ENCODE measurements around the gene FITM2. TPM values are rescaled to one million over a fixed set of nuclear protein-coding genes. Genes with fewer than 3 reads are reported as not detected.

FITM2 gene
- total RNA-seq, 2 experiments from 2014 or later, result 2.7 to 2.9 TPM

GRCh38 chr20:44297721-44298120 lies 13.3 kb downstream of the FITM2 start:
- no peak for DNase-seq
- H3K27me3 Mint-ChIP-seq (ENCODE audit: low read depth), result no peaks in the 10 kb centered on the region
- no peak overlapping the region for H3K27ac Mint-ChIP-seq
- H3K4me3 Mint-ChIP-seq, result no peak overlapping the region
- ChIA-PET CTCF (interaction anchor here (1.0 kb wide), 1 partner anchor 13 kb away, joined by 5 read pairs; the partner anchor contains the start of gene FITM2), POLR2A (no interaction called here)
- H3K9me3 Mint-ChIP-seq (ENCODE audit: insufficient read depth), result no peaks in the 10 kb centered on the region
- no peaks in the 10 kb centered on the region for H3K36me3 Mint-ChIP-seq (ENCODE audit: low read depth)
- no peak for ATAC-seq
- no peaks in the 10 kb centered on the region for H3K4me1 Mint-ChIP-seq (ENCODE audit: low read depth)

GRCh38 chr20:44296011-44296410 lies 15.0 kb downstream of the FITM2 start:
- Mint-ChIP-seq H3K36me3 (ENCODE audit: low read depth) (no peaks in the 10 kb centered on the region), H3K9me3 (ENCODE audit: insufficient read depth) (no peaks in the 10 kb centered on the region), H3K4me1 (ENCODE audit: low read depth) (no peaks in the 10 kb centered on the region), H3K4me3 (no peak overlapping the region), H3K27ac (no peak overlapping the region), H3K27me3 (ENCODE audit: low read depth) (no peaks in the 10 kb centered on the region)
- CTCF ChIA-PET, result no interaction called here
- DNase-seq, result no peak
- POLR2A ChIA-PET, result no interaction called here
- ATAC-seq, result no peak

- Mint-ChIP-seq H3K27me3 (ENCODE audit: low read depth) (no peaks in the 10 kb centered on the region), H3K4me3 (no peak overlapping the region), H3K27ac (no peak overlapping the region), H3K9me3 (ENCODE audit: insufficient read depth) (no peaks in the 10 kb centered on the region), H3K4me1 (ENCODE audit: low read depth) (no peaks in the 10 kb centered on the region), H3K36me3 (ENCODE audit: low read depth) (no peaks in the 10 kb centered on the region)
- ChIA-PET POLR2A (no interaction called here), CTCF (no interaction called here)
- ATAC-seq (no peak), DNase-seq (no peak)
These were observed 19.2 kb downstream of the FITM2 start for GRCh38 chr20:44291754-44292153.

- peak; percentile 36 for ATAC-seq
- peak; percentile 36 for DNase-seq
- H3K4me3 Mint-ChIP-seq, result no peak overlapping the region
- no peaks in the 10 kb centered on the region for H3K9me3 Mint-ChIP-seq (ENCODE audit: insufficient read depth)
- ChIA-PET POLR2A (no interaction called here), CTCF (interaction anchor here (0.8 to 1.2 kb wide), 2 partner anchors 13 to 14 kb away, joined by 3 read pairs; no protein-coding TSS in a partner anchor)
- no peaks in the 10 kb centered on the region for H3K4me1 Mint-ChIP-seq (ENCODE audit: low read depth)
- H3K27ac Mint-ChIP-seq, result no peak overlapping the region
- no peaks in the 10 kb centered on the region for H3K36me3 Mint-ChIP-seq (ENCODE audit: low read depth)
- no peaks in the 10 kb centered on the region for H3K27me3 Mint-ChIP-seq (ENCODE audit: low read depth)
These were observed 22.8 kb downstream of the FITM2 start for GRCh38 chr20:44288252-44288651.

GRCh38 chr20:44287272-44288097 lies 23.5 kb downstream of the FITM2 start:
- ChIA-PET POLR2A (no interaction called here), CTCF (interaction anchor here (0.8 to 2.5 kb wide), 3 partner anchors 12 to 70 kb away, joined by 3 to 17 read pairs (median 3); no protein-coding TSS in a partner anchor)
- H3K9me3 Mint-ChIP-seq (ENCODE audit: insufficient read depth), result no peaks in the 10 kb centered on the region
- no peaks in the 10 kb centered on the region for H3K4me1 Mint-ChIP-seq (ENCODE audit: low read depth)
- DNase-seq (no peak), ATAC-seq (no peak)
- no peak overlapping the region for H3K4me3 Mint-ChIP-seq
- no peak overlapping the region for H3K27ac Mint-ChIP-seq
- H3K36me3 Mint-ChIP-seq (ENCODE audit: low read depth), result no peaks in the 10 kb centered on the region
- H3K27me3 Mint-ChIP-seq (ENCODE audit: low read depth), result no peaks in the 10 kb centered on the region

- ChIA-PET CTCF (interaction anchor here (3.7 kb wide), 1 partner anchor 66 kb away, joined by 20 read pairs; no protein-coding TSS in a partner anchor), POLR2A (no interaction called here)
- H3K4me3 Mint-ChIP-seq, result no peak overlapping the region
- no peaks in the 10 kb centered on the region for H3K27me3 Mint-ChIP-seq (ENCODE audit: low read depth)
- H3K9me3 Mint-ChIP-seq (ENCODE audit: insufficient read depth), result no peaks in the 10 kb centered on the region
- H3K4me1 Mint-ChIP-seq (ENCODE audit: low read depth), result no peaks in the 10 kb centered on the region
- no peak overlapping the region for H3K27ac Mint-ChIP-seq
- ATAC-seq, result no peak
- no peak for DNase-seq
- H3K36me3 Mint-ChIP-seq (ENCODE audit: low read depth), result no peaks in the 10 kb centered on the region
These were observed 27.0 kb downstream of the FITM2 start for GRCh38 chr20:44284032-44284431.

- CTCF ChIA-PET, result interaction anchor here (1.3 to 3.7 kb wide), 2 partner anchors 36 to 64 kb away, joined by 3 to 20 read pairs; no protein-coding TSS in a partner anchor
- ATAC-seq (no peak), DNase-seq (no peak)
- no peaks in the 10 kb centered on the region for H3K27me3 Mint-ChIP-seq (ENCODE audit: low read depth)
- no peaks in the 10 kb centered on the region for H3K36me3 Mint-ChIP-seq (ENCODE audit: low read depth)
- no peaks in the 10 kb centered on the region for H3K9me3 Mint-ChIP-seq (ENCODE audit: insufficient read depth)
- no peaks in the 10 kb centered on the region for H3K4me1 Mint-ChIP-seq (ENCODE audit: low read depth)
- no peak overlapping the region for H3K4me3 Mint-ChIP-seq
- POLR2A ChIA-PET, result no interaction called here
- no peak overlapping the region for H3K27ac Mint-ChIP-seq
These were observed 28.8 kb downstream of the FITM2 start for GRCh38 chr20:44282192-44282591.

GRCh38 chr20:44280387-44280786 lies 30.6 kb downstream of the FITM2 start:
- H3K27ac Mint-ChIP-seq, result no peak overlapping the region
- H3K27me3 Mint-ChIP-seq (ENCODE audit: low read depth), result no peaks in the 10 kb centered on the region
- DNase-seq (no peak), ATAC-seq (no peak)
- H3K9me3 Mint-ChIP-seq (ENCODE audit: insufficient read depth), result no peaks in the 10 kb centered on the region
- POLR2A ChIA-PET, result no interaction called here
- H3K4me3 Mint-ChIP-seq, result no peak overlapping the region
- H3K36me3 Mint-ChIP-seq (ENCODE audit: low read depth), result no peaks in the 10 kb centered on the region
- CTCF ChIA-PET, result no interaction called here
- no peaks in the 10 kb centered on the region for H3K4me1 Mint-ChIP-seq (ENCODE audit: low read depth)

GRCh38 chr20:44279228-44279627 lies 31.8 kb downstream of the FITM2 start:
- H3K36me3 Mint-ChIP-seq (ENCODE audit: low read depth), result no peaks in the 10 kb centered on the region
- ATAC-seq (no peak), DNase-seq (no peak)
- CTCF ChIA-PET, result no interaction called here
- no peaks in the 10 kb centered on the region for H3K4me1 Mint-ChIP-seq (ENCODE audit: low read depth)
- H3K4me3 Mint-ChIP-seq, result no peak overlapping the region
- POLR2A ChIA-PET, result no interaction called here
- no peaks in the 10 kb centered on the region for H3K27me3 Mint-ChIP-seq (ENCODE audit: low read depth)
- no peaks in the 10 kb centered on the region for H3K9me3 Mint-ChIP-seq (ENCODE audit: insufficient read depth)
- no peak overlapping the region for H3K27ac Mint-ChIP-seq

GRCh38 chr20:44274303-44275017 lies 36.5 kb downstream of the FITM2 start:
- CTCF ChIA-PET, result interaction anchor here (2.4 kb wide), 1 partner anchor 62 kb away, joined by 5 read pairs; no protein-coding TSS in a partner anchor

GRCh38 chr20:44273231-44274215 lies 37.5 kb downstream of the FITM2 start:
- Mint-ChIP-seq H3K4me1 (ENCODE audit: low read depth) (no peaks in the 10 kb centered on the region), H3K9me3 (ENCODE audit: insufficient read depth) (no peaks in the 10 kb centered on the region), H3K27ac (no peak overlapping the region), H3K4me3 (no peak overlapping the region), H3K36me3 (ENCODE audit: low read depth) (no peaks in the 10 kb centered on the region), H3K27me3 (ENCODE audit: low read depth) (no peaks in the 10 kb centered on the region)
- DNase-seq (no peak), ATAC-seq (no peak)
- POLR2A ChIA-PET, result no interaction called here
- CTCF ChIA-PET, result interaction anchor here (2.4 to 4.2 kb wide), 2 partner anchors 56 to 61 kb away, joined by 5 to 44 read pairs; no protein-coding TSS in a partner anchor

More at GRCh38 chr20:44274303-44275017, 36.5 kb downstream of the FITM2 start:
- ATAC-seq (no peak), DNase-seq (no peak)
- no peaks in the 10 kb centered on the region for H3K27me3 Mint-ChIP-seq (ENCODE audit: low read depth)
- POLR2A ChIA-PET, result no interaction called here
- H3K27ac Mint-ChIP-seq, result no peak overlapping the region
- no peak overlapping the region for H3K4me3 Mint-ChIP-seq
- no peaks in the 10 kb centered on the region for H3K9me3 Mint-ChIP-seq (ENCODE audit: insufficient read depth)
- H3K4me1 Mint-ChIP-seq (ENCODE audit: low read depth), result no peaks in the 10 kb centered on the region
- no peaks in the 10 kb centered on the region for H3K36me3 Mint-ChIP-seq (ENCODE audit: low read depth)

Data from activated CD8-positive, alpha-beta T cell treated with anti-CD3 and anti-CD28 coated beads, Interleukin-2, amount 10 ng/mL, durations not matched to agents 7 days and 5 days (primary cell).